Kasumi-1 (cell line): Measurements from ENCODE around the gene CABP1.
"Not testable (repeated sequence)": the region's sequence is repeated elsewhere in the genome, so short reads cannot be mapped to it uniquely, and the experiment has no call there.

Experiments used
- DNase-seq, 2 experiments: peaks; one replicate each; lab custom pipeline; 2025; lab: John Stamatoyannopoulos, UW

Gene CABP1

GRCh38 chr12:120639771-120640721 is at the start of gene CABP1:
Gene CABP1, plus strand, starts transcription at chr12:120640626. Its CDS starts 60 bp downstream, at chr12:120640686.
- DNase-seq = no peak

DNA sequence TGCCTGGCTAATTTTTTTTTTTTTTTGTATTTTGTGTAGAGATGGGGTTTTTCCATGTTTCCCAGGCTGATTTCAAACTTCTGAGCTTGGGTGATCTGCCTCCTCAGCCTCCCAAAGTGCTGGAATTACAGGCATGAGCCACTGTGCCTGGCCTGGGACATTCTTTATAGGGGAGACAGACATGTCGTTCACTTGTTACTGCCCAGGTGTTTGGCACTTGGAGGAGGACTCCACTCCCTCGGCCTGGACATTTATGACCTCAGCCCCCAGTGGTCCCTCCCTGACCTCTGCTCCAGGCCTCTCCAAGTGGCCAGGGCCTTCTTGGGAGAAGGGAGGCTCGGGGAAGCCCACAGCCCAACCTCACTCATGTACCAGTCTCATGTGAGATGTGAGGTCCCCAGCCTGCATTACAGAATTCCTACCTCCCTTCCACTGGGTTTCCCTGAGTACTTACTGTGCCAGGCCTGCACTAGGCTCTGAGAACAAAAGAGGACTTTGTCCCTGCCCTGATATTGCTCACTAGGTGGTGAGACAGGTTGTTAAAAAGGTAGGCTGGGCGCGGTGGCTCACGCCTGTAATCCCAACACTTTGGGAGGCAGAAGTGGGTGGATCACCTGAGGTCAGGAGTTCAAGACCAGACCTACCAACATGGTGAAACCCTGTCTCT is 49.6 kb upstream of the CABP1 start:
- DNase-seq = no peak

GRCh38 chr12:120592121-120593049 is 48.0 kb upstream of the CABP1 start:
- DNase-seq = no peak

DNA sequence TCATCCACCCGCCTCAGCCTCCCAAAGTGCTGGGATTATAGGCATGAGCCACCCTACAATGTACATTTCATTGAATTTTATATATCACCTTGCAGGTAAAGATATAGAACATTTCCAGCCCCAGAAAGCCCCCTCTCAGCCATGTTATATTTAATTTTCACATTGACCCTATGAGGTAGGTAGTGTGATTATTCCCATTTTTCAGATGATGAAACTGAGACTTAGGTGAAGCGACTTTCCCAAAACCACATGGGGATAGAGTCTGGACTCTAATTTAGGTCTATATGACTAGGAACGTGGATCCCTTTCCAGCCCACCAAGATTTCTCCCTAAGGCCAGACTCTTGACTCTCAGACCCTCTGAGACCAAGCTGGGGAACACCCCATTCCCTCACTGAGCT is 43.5 kb upstream of the CABP1 start:
- no peak for DNase-seq

DNA sequence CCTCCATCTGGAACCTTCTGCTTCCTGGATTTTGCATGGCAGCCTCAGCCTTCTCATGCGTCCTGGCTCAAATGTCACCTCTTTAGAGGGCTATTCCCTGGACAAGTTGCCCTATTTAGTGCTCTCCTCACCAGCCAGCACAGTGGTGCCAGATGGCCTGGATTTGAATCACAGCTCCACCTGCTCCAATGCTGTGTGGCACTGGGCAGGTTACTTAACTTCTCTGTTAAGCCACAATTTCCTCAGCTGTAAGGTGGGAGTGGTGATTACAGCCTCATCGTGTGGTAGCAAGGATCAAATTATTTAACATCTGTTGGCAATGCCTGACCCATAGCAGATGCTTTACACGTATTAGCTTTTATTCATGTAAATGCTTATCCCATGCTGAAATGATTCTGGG is 42.6 kb upstream of the CABP1 start:
- no peak for DNase-seq

GRCh38 chr12:120598674-120599463 is 41.6 kb upstream of the CABP1 start:
- peak; percentile 21 to 23 for DNase-seq

GRCh38 chr12:120599672-120600552 is 40.5 kb upstream of the CABP1 start:
- no peak for DNase-seq

DNA sequence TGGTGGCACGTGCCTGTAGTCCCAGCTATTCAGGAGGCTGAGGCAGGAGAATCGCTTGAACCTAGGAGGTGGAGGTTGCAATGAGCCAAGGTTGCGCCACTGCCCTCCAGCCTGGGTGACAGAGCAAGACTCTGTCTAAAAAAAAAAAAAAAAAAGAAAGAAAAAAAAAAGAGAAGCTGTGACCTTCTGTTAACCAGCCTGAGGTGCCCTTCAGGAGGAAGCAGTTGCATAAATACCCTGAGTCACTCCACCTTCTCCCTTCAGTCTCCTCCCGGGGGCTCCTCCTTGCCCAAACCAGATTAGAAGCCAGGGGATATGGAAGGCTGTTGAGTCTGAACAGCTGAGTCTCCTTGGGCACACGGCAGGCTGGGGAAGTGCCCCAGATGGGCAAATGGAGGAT is 38.0 kb upstream of the CABP1 start:
- DNase-seq = peak; percentile 84 to 87

DNA sequence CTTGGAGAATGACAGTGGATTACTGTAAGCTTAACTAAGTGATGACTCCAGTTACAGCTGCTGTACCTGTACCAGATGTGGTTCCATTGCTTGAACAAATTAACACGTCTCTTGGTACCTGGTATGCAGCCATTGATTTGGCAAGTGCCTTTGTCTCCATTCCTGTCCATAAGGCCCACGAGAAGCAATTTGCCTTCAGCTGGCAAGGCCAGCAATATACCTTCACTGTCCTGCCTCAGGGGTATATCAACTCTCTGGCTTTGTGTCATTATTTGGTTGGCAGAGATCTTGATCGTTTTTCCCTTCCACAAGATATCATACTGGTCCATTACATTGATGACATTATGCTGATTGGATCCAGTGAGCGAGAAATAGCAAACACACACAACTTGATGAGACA is 29.9 kb upstream of the CABP1 start:
- no peak for DNase-seq

DNA sequence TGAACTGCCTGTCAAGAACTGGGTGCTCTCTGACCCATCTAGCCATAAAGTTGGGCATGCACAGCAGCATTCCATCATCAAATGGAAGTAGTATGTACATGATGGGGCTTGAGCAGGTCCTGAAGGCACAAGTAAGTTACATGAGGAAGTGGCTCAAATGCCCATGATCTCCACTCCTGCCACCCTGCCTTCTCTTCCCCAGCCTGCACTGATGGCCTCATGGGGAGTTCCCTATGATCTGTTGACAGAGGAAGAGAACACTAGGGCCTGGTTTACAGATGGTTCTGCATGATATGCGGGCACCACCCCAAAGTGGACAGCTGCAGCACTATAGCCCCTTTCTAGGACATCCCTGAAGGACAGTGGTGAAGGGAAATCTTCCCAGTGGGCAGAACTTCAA is 28.9 kb upstream of the CABP1 start:
- not testable (repeated sequence) for DNase-seq

DNA sequence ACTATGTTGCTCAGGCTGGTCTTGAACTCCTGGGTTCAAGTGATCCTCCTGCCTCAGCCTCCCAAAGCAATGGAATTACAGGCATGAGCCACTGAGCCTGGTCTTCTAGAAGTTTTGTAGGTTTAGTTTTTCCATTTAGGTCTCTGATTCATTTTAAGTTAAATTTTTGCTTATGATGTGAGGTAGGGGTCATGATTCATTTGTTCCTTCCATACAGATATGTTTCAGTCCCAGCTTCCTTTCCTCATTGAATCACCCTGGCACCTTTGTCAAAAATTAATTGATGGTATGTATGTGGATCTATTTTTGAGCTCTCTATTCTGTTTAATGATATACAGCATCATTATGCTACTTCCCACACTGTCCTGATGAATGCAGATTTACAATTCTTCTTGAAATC is 25.6 kb upstream of the CABP1 start:
- DNase-seq = no peak

GRCh38 chr12:120617193-120617592 is 23.2 kb upstream of the CABP1 start:
- DNase-seq = not testable (repeated sequence)

- DNase-seq = not testable (repeated sequence)
Measured at GRCh38 chr12:120617767-120618166, 22.7 kb upstream of the CABP1 start.

- no peak for DNase-seq
Measured at GRCh38 chr12:120618954-120619615, 21.3 kb upstream of the CABP1 start.

DNA sequence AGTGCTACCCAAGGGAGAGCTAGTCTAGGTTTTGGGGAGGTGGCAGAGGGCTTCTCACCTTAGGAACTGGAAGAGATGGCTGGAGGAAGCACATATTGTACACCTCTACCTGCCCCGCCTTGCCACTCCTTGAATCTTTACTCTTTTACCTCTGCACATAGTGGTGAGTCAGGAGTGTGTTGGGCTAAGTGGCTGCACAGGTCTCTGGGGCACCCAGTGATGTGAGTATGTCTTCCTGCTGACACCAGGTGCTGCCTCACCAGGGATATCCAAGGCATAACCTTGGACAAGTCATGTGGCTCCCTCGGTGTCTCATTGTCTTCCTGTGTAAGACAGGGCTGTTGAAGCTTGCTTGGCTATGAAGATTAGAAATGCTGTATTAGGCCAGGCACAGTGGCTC is 19.8 kb upstream of the CABP1 start:
- DNase-seq = no peak

GRCh38 chr12:120625557-120626419 is 14.6 kb upstream of the CABP1 start:
- DNase-seq = no peak

GRCh38 chr12:120628919-120629318 is 11.5 kb upstream of the CABP1 start:
- DNase-seq = no peak

- DNase-seq = no peak
Measured at GRCh38 chr12:120630104-120630892, 10.1 kb upstream of the CABP1 start.
